ENCODE measurements around the gene SOD3.

SOD3 gene

GRCh38 chr4:24801136-24801855 lies 5.9 kb downstream of the SOD3 start:
- no peak for DNase-seq (ENCODE audit: low read depth in 2 of 2, low spot score in 1 of 2)

- DNase-seq (ENCODE audit: low read depth in 2 of 2, low spot score in 1 of 2), result no peak
Observed at GRCh38 chr4:24802648-24803047, 7.3 kb downstream of the SOD3 start.

- DNase-seq (ENCODE audit: low read depth in 2 of 2, low spot score in 1 of 2), result no peak
Observed at GRCh38 chr4:24805067-24805466, 9.7 kb downstream of the SOD3 start.

GRCh38 chr4:24805566-24805965 lies 10.2 kb downstream of the SOD3 start:
- no peak for DNase-seq (ENCODE audit: low read depth in 2 of 2, low spot score in 1 of 2)

- DNase-seq (ENCODE audit: low read depth in 2 of 2, low spot score in 1 of 2), result no peak
Observed at GRCh38 chr4:24806206-24806990, 11.0 kb downstream of the SOD3 start.

GRCh38 chr4:24807611-24808010 lies 12.2 kb downstream of the SOD3 start:
- DNase-seq (ENCODE audit: low read depth in 2 of 2, low spot score in 1 of 2), result no peak

- DNase-seq (ENCODE audit: low read depth in 2 of 2, low spot score in 1 of 2), result no peak
Observed at GRCh38 chr4:24808261-24808660, 12.9 kb downstream of the SOD3 start.

- DNase-seq (ENCODE audit: low read depth in 2 of 2, low spot score in 1 of 2), result no peak
Observed at GRCh38 chr4:24808955-24809354, 13.6 kb downstream of the SOD3 start.

- DNase-seq (ENCODE audit: low read depth in 2 of 2, low spot score in 1 of 2), result no peak
Observed at GRCh38 chr4:24809376-24809775, 14.0 kb downstream of the SOD3 start.

GRCh38 chr4:24809815-24810405 lies 14.5 kb downstream of the SOD3 start:
- no peak for DNase-seq (ENCODE audit: low read depth in 2 of 2, low spot score in 1 of 2)

- DNase-seq (ENCODE audit: low read depth in 2 of 2, low spot score in 1 of 2), result no peak
Observed at GRCh38 chr4:24810871-24811631, 15.7 kb downstream of the SOD3 start.

- DNase-seq (ENCODE audit: low read depth in 2 of 2, low spot score in 1 of 2), result no peak
Observed at GRCh38 chr4:24813732-24814131, 18.4 kb downstream of the SOD3 start.

- DNase-seq (ENCODE audit: low read depth in 2 of 2, low spot score in 1 of 2), result no peak
Observed at GRCh38 chr4:24816797-24817196, 21.4 kb downstream of the SOD3 start.

GRCh38 chr4:24820541-24820940 lies 25.2 kb downstream of the SOD3 start:
- DNase-seq (ENCODE audit: low read depth in 2 of 2, low spot score in 1 of 2), result no peak

GRCh38 chr4:24824720-24825119 lies 29.3 kb downstream of the SOD3 start:
- DNase-seq (ENCODE audit: low read depth in 2 of 2, low spot score in 1 of 2), result no peak

GRCh38 chr4:24831637-24832036 lies 36.3 kb downstream of the SOD3 start:
- no peak for DNase-seq (ENCODE audit: low read depth in 2 of 2, low spot score in 1 of 2)

- no peak for DNase-seq (ENCODE audit: low read depth in 2 of 2, low spot score in 1 of 2)
Observed at GRCh38 chr4:24835696-24836095, 40.3 kb downstream of the SOD3 start.

GRCh38 chr4:24836661-24837242 lies 41.4 kb downstream of the SOD3 start:
- DNase-seq (ENCODE audit: low read depth in 2 of 2, low spot score in 1 of 2), result no peak

GRCh38 chr4:24837336-24837735 lies 42.0 kb downstream of the SOD3 start:
- no peak for DNase-seq (ENCODE audit: low read depth in 2 of 2, low spot score in 1 of 2)

- DNase-seq (ENCODE audit: low read depth in 2 of 2, low spot score in 1 of 2), result no peak
Observed at GRCh38 chr4:24837781-24838180, 42.4 kb downstream of the SOD3 start.

- DNase-seq (ENCODE audit: low read depth in 2 of 2, low spot score in 1 of 2), result no peak
Observed at GRCh38 chr4:24840362-24840761, 45.0 kb downstream of the SOD3 start.
